Neural progenitor cell (in vitro differentiated cells): ENCODE measurements around the gene SHQ1.

ENCODE experiments used
- EZH2 ChIP-seq: fragments of 200-600 bp; sonication (generic); IDR thresholded peaks from 2 replicates; pipeline ENCODE4 v1.6.1; 2017; ENCODE audit warnings: antibody characterized with exemption, mild to moderate bottlenecking, moderate library complexity
- TF ChIP-seq, protein P1 (sequence below): fragments of 200-600 bp; sonication (generic); IDR thresholded peaks from 2 replicates; pipeline ENCODE4 v1.5.1; 2017; ENCODE audit warnings: antibody characterized with exemption, mild to moderate bottlenecking

GRCh38 chr3:72847282-72847681 is 963 bp downstream of the SHQ1 start:
- TF ChIP-seq, protein P1, sequence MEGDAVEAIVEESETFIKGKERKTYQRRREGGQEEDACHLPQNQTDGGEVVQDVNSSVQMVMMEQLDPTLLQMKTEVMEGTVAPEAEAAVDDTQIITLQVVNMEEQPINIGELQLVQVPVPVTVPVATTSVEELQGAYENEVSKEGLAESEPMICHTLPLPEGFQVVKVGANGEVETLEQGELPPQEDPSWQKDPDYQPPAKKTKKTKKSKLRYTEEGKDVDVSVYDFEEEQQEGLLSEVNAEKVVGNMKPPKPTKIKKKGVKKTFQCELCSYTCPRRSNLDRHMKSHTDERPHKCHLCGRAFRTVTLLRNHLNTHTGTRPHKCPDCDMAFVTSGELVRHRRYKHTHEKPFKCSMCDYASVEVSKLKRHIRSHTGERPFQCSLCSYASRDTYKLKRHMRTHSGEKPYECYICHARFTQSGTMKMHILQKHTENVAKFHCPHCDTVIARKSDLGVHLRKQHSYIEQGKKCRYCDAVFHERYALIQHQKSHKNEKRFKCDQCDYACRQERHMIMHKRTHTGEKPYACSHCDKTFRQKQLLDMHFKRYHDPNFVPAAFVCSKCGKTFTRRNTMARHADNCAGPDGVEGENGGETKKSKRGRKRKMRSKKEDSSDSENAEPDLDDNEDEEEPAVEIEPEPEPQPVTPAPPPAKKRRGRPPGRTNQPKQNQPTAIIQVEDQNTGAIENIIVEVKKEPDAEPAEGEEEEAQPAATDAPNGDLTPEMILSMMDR: no peak
- peak; percentile 11 for TF ChIP-seq EZH2
